HCT116 (cell line): ENCODE results near the gene BRMS1. TPM values are rescaled to one million over a fixed set of nuclear protein-coding genes. Genes with fewer than 3 reads are reported as not detected.

Experiments used
- ATAC-seq: fragments of 200-7000 bp; cut with Tn5 transposase; 2 replicates; pipeline ENCODE4 v1.9.1; 2020; ENCODE audit warnings: mild to moderate bottlenecking, moderate library complexity
- BruUV-seq: library from RNA; stranded (reverse); fragments of 400-500 nt; replicated peaks from 2 replicates; lab custom pipeline; 2021; lab: Mats Ljungman, UMichigan
- CTCF ChIA-PET: fragments of 300-600 bp; sonication (Branson Sonifier 250); formaldehyde crosslinking; loops from one replicate; lab custom pipeline; 2021; ENCODE audit warnings: antibody characterized with exemption; lab: Charles Lee
- POLR2A ChIA-PET: fragments of 300-600, 350-600 bp; sonication (Branson Sonifier 250); formaldehyde crosslinking; loops from one replicate; lab custom pipeline; 2021; ENCODE audit warnings: antibody characterized with exemption; lab: Charles Lee
- RAD21 ChIA-PET, 2 experiments: fragments of 300-600 bp; sonication (Branson Sonifier 250); formaldehyde crosslinking; loops; one replicate each; lab custom pipeline; 2023; ENCODE audit warnings: low total read pairs in 2 of 2; ENCODE audit not compliant: uncharacterized antibody in 2 of 2, unreplicated experiment in 2 of 2, low non-redundant PET in 1 of 2; lab: Charles Lee
- DNase-seq: peaks from one replicate; pipeline ENCODE4 v3.0.0-alpha.2; 2010; ENCODE audit warnings: low read depth, low spot score
- H2AFZ ChIP-seq: fragments of 200-600 bp; shearing (Covaris generic), sonication (generic); 2 replicates; pipeline ENCODE4 v1.6.1; 2017; ENCODE audit warnings: low read depth, mixed run types, mixed read lengths, antibody characterized with exemption, low read length; ENCODE audit not compliant: poor library complexity, severe bottlenecking
- H3K27ac ChIP-seq: 2 replicates; pipeline ENCODE4 v1.5.1; 2012; ENCODE audit warnings: low read depth, low read length
- H3K27me3 ChIP-seq: fragments of 200-600 bp; sonication (generic); 2 replicates; pipeline ENCODE4 v1.6.1; 2016; ENCODE audit warnings: mixed run types, low read length, mixed read lengths; ENCODE audit not compliant: insufficient read depth
- H3K36me3 ChIP-seq, 2 experiments: fragments of 200-500 bp in 1 of 2; fragments of 200-600 bp in 1 of 2; sonication (Bioruptor generic) in 1 of 2; sonication (generic) in 1 of 2; 2 replicates each; pipeline versions ENCODE4 v1.5.1 to v1.6.1; 2014 to 2016; ENCODE audit warnings: low read length in 2 of 2, inconsistent platforms in 1 of 2, mixed read lengths in 1 of 2, mixed run types in 1 of 2; ENCODE audit not compliant: insufficient read depth in 2 of 2, control insufficient read depth in 1 of 2
- H3K4me1 ChIP-seq, 2 experiments: fragments of 200-600 bp in 1 of 2; sonication (generic) in 1 of 2; 2 replicates each; pipeline versions ENCODE4 v1.5.1 to v1.6.1; 2012 to 2017; ENCODE audit warnings: low read length in 2 of 2, inconsistent platforms in 1 of 2, mild to moderate bottlenecking in 1 of 2, mixed read lengths in 1 of 2, mixed run types in 1 of 2, moderate library complexity in 1 of 2; ENCODE audit not compliant: insufficient read depth in 2 of 2, control insufficient read depth in 1 of 2
- H3K4me2 ChIP-seq: fragments of 200-600 bp; sonication (generic); 2 replicates; pipeline ENCODE4 v1.6.1; 2017; ENCODE audit warnings: mixed run types, low read length, mixed read lengths
- H3K4me3 ChIP-seq, 2 experiments: fragments of 200-600 bp in 1 of 2; sonication (generic) in 1 of 2; replicated peaks in 1 of 2; 2 replicates each; pipeline ENCODE4 v1.5.1; 2011 to 2016; ENCODE audit warnings: low read length in 2 of 2, control low read depth in 1 of 2, low read depth in 1 of 2, mild to moderate bottlenecking in 1 of 2, mixed read lengths in 1 of 2, mixed run types in 1 of 2
- H3K79me2 ChIP-seq: fragments of 200-600 bp; sonication (generic); 2 replicates; pipeline ENCODE4 v1.6.1; 2017; ENCODE audit warnings: mild to moderate bottlenecking, mixed run types, low read length, moderate library complexity, mixed read lengths; ENCODE audit not compliant: insufficient read depth
- H3K9ac ChIP-seq: fragments of 200-600 bp; sonication (generic); 2 replicates; pipeline ENCODE4 v1.6.1; 2016; ENCODE audit warnings: low read length, mixed read lengths
- H3K9me2 ChIP-seq: fragments of 200-600 bp; sonication (generic), shearing (Covaris generic); 2 replicates; pipeline ENCODE4 v1.6.1; 2017; ENCODE audit warnings: mixed run types, mild to moderate bottlenecking, moderate library complexity; ENCODE audit not compliant: insufficient read depth
- H3K9me3 ChIP-seq, 2 experiments: fragments of 200-500 bp in 1 of 2; fragments of 200-600 bp in 1 of 2; sonication (Bioruptor generic) in 1 of 2; sonication (generic) in 1 of 2; 2 replicates each; pipeline ENCODE4 v1.6.1; 2014 to 2017; ENCODE audit warnings: low read length in 2 of 2, mixed read lengths in 2 of 2, inconsistent platforms in 1 of 2, low read depth in 1 of 2, mild to moderate bottlenecking in 1 of 2, mixed run types in 1 of 2, moderate library complexity in 1 of 2; ENCODE audit not compliant: control insufficient read depth in 1 of 2, insufficient read depth in 1 of 2
- H4K20me1 ChIP-seq: fragments of 200-600 bp; sonication (generic), shearing (Covaris generic); 2 replicates; pipeline ENCODE4 v1.6.1; 2017; ENCODE audit warnings: mixed run types, mild to moderate bottlenecking, moderate library complexity; ENCODE audit not compliant: insufficient read depth
- POLR2A ChIP-seq: IDR thresholded peaks from 2 replicates; pipeline ENCODE4 v1.7.0; 2011; ENCODE audit warnings: borderline replicate concordance; ENCODE audit not compliant: insufficient read depth, insufficient read length; ENCODE audit errors: extremely low read depth
- POLR2AphosphoS5 ChIP-seq: IDR thresholded peaks from 2 replicates; pipeline ENCODE4 v1.6.1; 2011; ENCODE audit warnings: mild to moderate bottlenecking, low read depth, low read length, moderate library complexity
- RAD21 ChIP-seq: IDR thresholded peaks from 2 replicates; pipeline ENCODE4 v1.6.1; 2012; ENCODE audit warnings: low read depth, mild to moderate bottlenecking
- ZBTB33 ChIP-seq: IDR thresholded peaks from 2 replicates; pipeline ENCODE4 v1.6.1; 2011; ENCODE audit warnings: mild to moderate bottlenecking, low read length, moderate library complexity; ENCODE audit not compliant: insufficient replicate concordance; ENCODE audit errors: extremely low read depth
- intact Hi-C: fragments of 100-400 bp; cut with micrococcal nuclease; formaldehyde crosslinking; loops from 2 replicates; pipeline ENCODE4 v1.10.0; 2022
- total RNA-seq: library from RNA; stranded (reverse); gene quantifications from one replicate; pipeline ENCODE4 v1.2.1, GENCODE V29; 2021; ENCODE audit not compliant: unreplicated experiment

The BRMS1 gene
- total RNA-seq, 1 experiment from 2014 or later, result 42.1 TPM

GRCh38 chr11:66302656-66303055 lies 42.2 kb downstream of the BRMS1 start:
- no peak for ATAC-seq
- BruUV-seq, result no TSS peak
- CTCF ChIA-PET, result interaction anchor here (1.6 kb wide), 1 partner anchor 9 kb away, joined by 5 read pairs; no protein-coding TSS in a partner anchor

GRCh38 chr11:66299186-66299585 lies 45.7 kb downstream of the BRMS1 start:
- BruUV-seq, result no TSS peak
- H3K79me2 ChIP-seq, result no peaks in the 10 kb centered on the region
- no peaks in the 10 kb centered on the region for H4K20me1 ChIP-seq
- no peak overlapping the region for H3K4me3 ChIP-seq
- H3K27ac ChIP-seq, result no peak overlapping the region
- no peak overlapping the region for H3K4me2 ChIP-seq
- ChIA-PET CTCF (interaction anchor here (4.1 kb wide), 1 partner anchor 13 kb away, joined by 21 read pairs; no protein-coding TSS in a partner anchor), RAD21 (no interaction called here), POLR2A (no interaction called here)
- no peaks in the 10 kb centered on the region for H3K27me3 ChIP-seq
- no peaks in the 10 kb centered on the region for H3K9me2 ChIP-seq
- no peak overlapping the region for H3K9ac ChIP-seq
- intact Hi-C loops, result no loop called here
- no peaks in the 10 kb centered on the region for H3K4me1 ChIP-seq
- no peaks in the 10 kb centered on the region for H3K36me3 ChIP-seq
- H3K9me3 ChIP-seq, result no peaks in the 10 kb centered on the region
- no peak overlapping the region for H2AFZ ChIP-seq
- TF ChIP-seq RAD21, result no peak
- no peak for ATAC-seq
- no peak for DNase-seq

More at GRCh38 chr11:66302656-66303055, 42.2 kb downstream of the BRMS1 start:
- RAD21 ChIA-PET, result no interaction called here
- H4K20me1 ChIP-seq, result no peaks in the 10 kb centered on the region
- H3K4me1 ChIP-seq, result no peaks in the 10 kb centered on the region
- no peak overlapping the region for H3K4me2 ChIP-seq
- no peaks in the 10 kb centered on the region for H3K79me2 ChIP-seq
- no peak for DNase-seq
- H3K36me3 ChIP-seq, result no peaks in the 10 kb centered on the region
- no peak overlapping the region for H3K4me3 ChIP-seq
- TF ChIP-seq POLR2AphosphoS5, result no peak
- no peak for TF ChIP-seq ZBTB33
- TF ChIP-seq POLR2A, result no peak
- H3K27me3 ChIP-seq, result no peaks in the 10 kb centered on the region
- H3K27ac ChIP-seq, result no peak overlapping the region
- H3K9me3 ChIP-seq, result no peaks in the 10 kb centered on the region
- no peaks in the 10 kb centered on the region for H3K9me2 ChIP-seq
- intact Hi-C loops, result no loop called here
- POLR2A ChIA-PET, result interaction anchor here (1.5 kb wide), 1 partner anchor 9 kb away, joined by 4 read pairs; no protein-coding TSS in a partner anchor
- H3K9ac ChIP-seq, result no peak overlapping the region
- H2AFZ ChIP-seq, result no peak overlapping the region
